Esophagus squamous epithelium (tissue), 5 donors: ENCODE results near the gene SMOC1. TPM values are rescaled to one million over a fixed set of nuclear protein-coding genes. Genes with fewer than 3 reads are reported as not detected.

Experiments
- DNase-seq: peaks from one replicate; lab custom pipeline; 2025; lab: John Stamatoyannopoulos, UW
- H3K27ac ChIP-seq, 4 donors: fragments of 200-600 bp; sonication (generic); one replicate each; pipeline ENCODE4 v1.5.1; 2016 to 2019; ENCODE audit warnings: mild to moderate bottlenecking in 1 of 4
- H3K27me3 ChIP-seq, 4 donors: fragments of 200-600 bp; sonication (generic); 1 replicate in 3 of 4; 2 replicates in 1 of 4; pipeline versions ENCODE4 v1.5.1 to v1.6.0; 2017 to 2021; ENCODE audit warnings: antibody characterized with exemption in 1 of 4
- H3K36me3 ChIP-seq, 3 donors: fragments of 200-600 bp; sonication (generic); one replicate each; pipeline ENCODE4 v1.5.1; 2016 to 2019
- H3K4me1 ChIP-seq, 3 donors: fragments of 200-600 bp; sonication (generic); one replicate each; pipeline ENCODE4 v1.5.1; 2017 to 2019
- H3K4me3 ChIP-seq, 4 donors: fragments of 200-600 bp; sonication (generic); 1 replicate in 3 of 4; 2 replicates in 1 of 4; pipeline ENCODE4 v1.5.1; 2016 to 2019; ENCODE audit warnings: mild to moderate bottlenecking in 2 of 4, moderate library complexity in 1 of 4
- H3K9me3 ChIP-seq, 3 donors: fragments of 200-600 bp; sonication (generic); one replicate each; pipeline ENCODE4 v1.5.1; 2016 to 2019
- POLR2A ChIP-seq, 4 donors: fragments of 450-650 bp; IDR thresholded peaks; one replicate each; pipeline ENCODE4 v1.6.1; 2017; ENCODE audit warnings: antibody characterized with exemption in 4 of 4, mild to moderate bottlenecking in 4 of 4, moderate library complexity in 3 of 4
- WGBS, 2 donors: methylation state at CpG; one replicate each; pipeline ENCODE4 v1.1.5; 2018; 5-methylcytosine and 5-hydroxymethylcytosine counted together
- intact Hi-C: fragments of 100-400 bp; cut with DNase I; formaldehyde crosslinking; loops from one replicate; pipeline ENCODE4 v1.15.0; 2022
- total RNA-seq, 4 donors: library from RNA; depleted of rRNA; stranded (reverse); fragments of >200 nt; gene quantifications; one replicate each; pipeline ENCODE4 v1.1.0, GENCODE V29; 2016
- TF ChIP-seq, protein P1 (sequence below), 6 experiments: fragments of 450-650 bp in 4 of 6; fragments of 200-600 bp in 2 of 6; sonication (generic) in 2 of 6; IDR thresholded peaks; one replicate each; pipeline ENCODE4 v1.5.1; 2016 to 2019; ENCODE audit warnings: antibody characterized with exemption in 6 of 6, mild to moderate bottlenecking in 4 of 6, moderate library complexity in 4 of 6
- donor health status: DM: yes; HTN: yes; CAD: no.

The SMOC1 gene
- total RNA-seq, 4 donors from 2014 or later: 1.1 TPM; not detected in 3

DNA sequence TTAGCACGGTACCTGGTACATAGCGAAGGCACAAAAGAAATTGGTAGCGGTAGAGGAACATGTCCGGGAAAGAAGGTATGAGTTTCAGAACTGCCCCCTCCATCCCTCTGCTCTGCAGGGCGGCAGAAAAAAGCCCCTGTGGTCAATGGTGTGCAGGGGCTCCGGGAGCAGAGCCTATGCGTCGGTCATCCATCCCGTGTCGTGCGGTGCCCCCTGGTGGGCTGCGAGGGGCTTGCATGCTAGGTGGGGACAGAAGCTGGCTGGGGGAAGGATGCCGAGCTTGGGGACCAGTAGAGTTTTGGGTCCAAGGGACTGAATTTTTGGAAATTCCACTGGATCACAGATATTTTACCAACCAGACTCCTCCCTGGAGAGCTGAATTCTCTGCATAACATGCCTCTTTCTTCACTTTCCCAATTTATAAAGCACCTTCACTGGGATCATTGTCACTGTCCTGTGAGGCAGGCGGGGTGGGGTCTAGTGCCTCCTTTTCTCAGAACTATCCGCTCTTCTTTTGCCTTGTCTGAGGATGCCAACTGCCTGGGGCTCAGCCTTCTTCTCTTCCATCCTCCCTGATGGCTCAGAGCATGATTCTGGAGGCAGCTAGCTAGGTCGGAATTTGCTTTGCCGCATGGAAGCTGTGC, 148.7 kb downstream of the SMOC1 start:
- intact Hi-C loops: loop anchor here (5.0 kb wide), 1 partner anchor 206 kb away; no protein-coding TSS in a partner anchor
- peaks cover 0 to 26% (median 0%) of the 10 kb centered on the region in 4 donors for H3K27me3 ChIP-seq
- TF ChIP-seq, protein P1, sequence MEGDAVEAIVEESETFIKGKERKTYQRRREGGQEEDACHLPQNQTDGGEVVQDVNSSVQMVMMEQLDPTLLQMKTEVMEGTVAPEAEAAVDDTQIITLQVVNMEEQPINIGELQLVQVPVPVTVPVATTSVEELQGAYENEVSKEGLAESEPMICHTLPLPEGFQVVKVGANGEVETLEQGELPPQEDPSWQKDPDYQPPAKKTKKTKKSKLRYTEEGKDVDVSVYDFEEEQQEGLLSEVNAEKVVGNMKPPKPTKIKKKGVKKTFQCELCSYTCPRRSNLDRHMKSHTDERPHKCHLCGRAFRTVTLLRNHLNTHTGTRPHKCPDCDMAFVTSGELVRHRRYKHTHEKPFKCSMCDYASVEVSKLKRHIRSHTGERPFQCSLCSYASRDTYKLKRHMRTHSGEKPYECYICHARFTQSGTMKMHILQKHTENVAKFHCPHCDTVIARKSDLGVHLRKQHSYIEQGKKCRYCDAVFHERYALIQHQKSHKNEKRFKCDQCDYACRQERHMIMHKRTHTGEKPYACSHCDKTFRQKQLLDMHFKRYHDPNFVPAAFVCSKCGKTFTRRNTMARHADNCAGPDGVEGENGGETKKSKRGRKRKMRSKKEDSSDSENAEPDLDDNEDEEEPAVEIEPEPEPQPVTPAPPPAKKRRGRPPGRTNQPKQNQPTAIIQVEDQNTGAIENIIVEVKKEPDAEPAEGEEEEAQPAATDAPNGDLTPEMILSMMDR (IDR thresholded peaks at IDR 0.05): peak; percentile 74 to 89 (median 80)
- no peak for TF ChIP-seq POLR2A (IDR thresholded peaks at IDR 0.05)
- 47 to 59% methylated on average over 10 to 14 of the region's 17 CpGs for WGBS, 2 donors
- H3K9me3 ChIP-seq: no peaks in the 10 kb centered on the region
- no peaks in the 10 kb centered on the region for H3K36me3 ChIP-seq
- H3K4me1 ChIP-seq: no peaks in the 10 kb centered on the region
- H3K27ac ChIP-seq: no peak overlapping the region
- no peak overlapping the region for H3K4me3 ChIP-seq
- DNase-seq: no peak

DNA sequence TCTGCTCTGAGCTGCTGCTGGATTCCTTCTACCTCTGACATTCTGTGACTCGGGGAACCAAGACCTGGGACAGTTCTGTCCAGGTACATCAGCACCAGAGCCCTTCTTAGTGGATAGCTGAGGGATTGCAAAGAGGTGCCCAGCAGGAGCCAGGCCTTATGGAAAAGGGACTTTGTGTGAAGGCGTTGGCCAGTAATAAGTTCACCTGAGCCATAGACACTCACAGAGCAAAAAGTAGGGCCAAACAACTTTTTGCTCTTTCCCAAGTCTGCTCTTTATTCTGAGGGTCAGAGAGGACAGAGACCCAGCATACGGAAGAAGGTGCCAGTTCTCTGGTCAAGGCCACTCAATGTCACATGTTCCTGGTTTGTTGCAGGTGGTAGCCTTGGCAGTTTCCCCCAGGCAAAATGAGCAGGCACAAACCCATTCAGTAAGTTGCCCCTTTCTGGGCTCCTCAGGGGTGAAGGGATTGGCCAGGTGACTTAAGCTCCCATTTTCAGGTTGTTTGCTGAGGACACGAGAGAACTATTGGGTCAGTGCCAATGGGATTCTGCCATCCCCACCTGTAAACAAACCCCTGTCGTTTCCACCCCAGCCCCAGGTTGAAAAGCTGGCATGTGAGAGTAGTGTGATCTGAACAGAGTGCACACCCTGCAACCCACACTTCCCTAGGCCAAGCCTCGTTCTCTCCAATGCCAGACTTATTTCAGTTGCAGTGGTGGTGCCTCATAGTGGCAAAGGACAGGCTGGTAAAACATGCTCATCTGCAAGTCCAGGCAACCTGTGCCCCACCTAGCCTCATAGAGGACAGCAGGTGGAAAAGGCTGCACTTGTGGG, 150.3 kb downstream of the SMOC1 start:
- intact Hi-C loops: loop anchor here (5.0 kb wide), 1 partner anchor 207 kb away; no protein-coding TSS in a partner anchor
- Histone ChIP-seq H3K9me3 (no peaks in the 10 kb centered on the region), H3K4me3 (no peak overlapping the region), H3K36me3 (no peaks in the 10 kb centered on the region), H3K27ac (no peak overlapping the region), H3K4me1 (no peaks in the 10 kb centered on the region), H3K27me3 (peaks cover 0 to 26% (median 0%) of the 10 kb centered on the region in 4 donors)
- no peak for TF ChIP-seq POLR2A (IDR thresholded peaks at IDR 0.05)
- TF ChIP-seq, protein P1 (IDR thresholded peaks at IDR 0.05): no peak
- DNase-seq: no peak
- 38 to 55% methylated on average over 5 of the region's 6 CpGs for WGBS, 2 donors

DNA sequence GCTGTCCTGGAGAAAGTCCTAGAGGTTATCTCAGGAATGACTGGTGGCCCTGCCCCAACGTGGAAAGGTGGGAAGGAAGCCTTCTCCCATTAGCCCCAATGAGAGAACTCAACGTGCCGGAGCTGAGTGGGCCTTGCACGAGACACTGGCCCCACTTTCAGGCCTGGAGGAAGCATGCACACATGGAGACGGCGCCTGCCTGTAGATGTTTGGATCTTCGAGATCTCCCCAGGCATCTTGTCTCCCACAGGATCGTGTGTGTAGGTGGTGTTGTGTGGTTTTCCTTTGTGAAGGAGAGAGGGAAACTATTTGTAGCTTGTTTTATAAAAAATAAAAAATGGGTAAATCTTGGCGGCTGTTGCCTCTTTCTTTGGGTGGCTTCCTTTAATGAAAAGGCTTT, 152.8 kb downstream of the SMOC1 start:
- intact Hi-C loops: no loop called here
- TF ChIP-seq POLR2A (IDR thresholded peaks at IDR 0.05): no peak
- TF ChIP-seq, protein P1 (IDR thresholded peaks at IDR 0.05): no peak
- Histone ChIP-seq H3K36me3 (no peaks in the 10 kb centered on the region), H3K9me3 (no peaks in the 10 kb centered on the region), H3K4me1 (no peaks in the 10 kb centered on the region), H3K27me3 (peaks cover 0 to 25% (median 0%) of the 10 kb centered on the region in 4 donors), H3K4me3 (no peak overlapping the region), H3K27ac (no peak overlapping the region)
- WGBS, 2 donors: 53 to 56% methylated on average over 5 to 8 of the region's 9 CpGs
- no peak for DNase-seq

DNA sequence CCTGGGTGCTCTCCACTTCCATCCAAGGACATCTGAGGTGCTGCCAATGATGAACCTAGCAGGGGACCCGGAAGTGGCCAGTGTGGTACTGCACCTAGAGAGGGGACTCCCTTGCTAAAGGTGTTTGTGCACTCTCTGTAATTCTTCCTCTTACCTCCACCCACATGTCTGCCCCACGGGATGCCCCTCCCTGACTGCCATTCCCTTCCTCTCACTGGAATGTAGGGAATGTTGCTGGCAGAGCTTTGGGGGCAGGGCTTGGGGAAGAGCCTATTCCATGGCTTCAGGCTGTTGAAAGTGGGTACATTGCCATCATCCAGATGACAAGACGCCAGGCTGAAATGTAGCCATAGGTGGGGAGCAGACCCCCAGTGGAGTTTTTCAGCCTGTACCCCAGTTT, 153.2 kb downstream of the SMOC1 start:
- no peaks in the 10 kb centered on the region for H3K36me3 ChIP-seq
- intact Hi-C loops: no loop called here
- H3K4me1 ChIP-seq: no peaks in the 10 kb centered on the region
- WGBS, 2 donors: 31 to 38% methylated on average over 3 of the region's 3 CpGs
- no peak for TF ChIP-seq POLR2A (IDR thresholded peaks at IDR 0.05)
- TF ChIP-seq, protein P1 (IDR thresholded peaks at IDR 0.05): no peak
- H3K27ac ChIP-seq: no peak overlapping the region
- H3K27me3 ChIP-seq: peaks cover 0 to 21% (median 0%) of the 10 kb centered on the region in 4 donors
- no peak for DNase-seq
- no peaks in the 10 kb centered on the region for H3K9me3 ChIP-seq
- H3K4me3 ChIP-seq: no peak overlapping the region

DNA sequence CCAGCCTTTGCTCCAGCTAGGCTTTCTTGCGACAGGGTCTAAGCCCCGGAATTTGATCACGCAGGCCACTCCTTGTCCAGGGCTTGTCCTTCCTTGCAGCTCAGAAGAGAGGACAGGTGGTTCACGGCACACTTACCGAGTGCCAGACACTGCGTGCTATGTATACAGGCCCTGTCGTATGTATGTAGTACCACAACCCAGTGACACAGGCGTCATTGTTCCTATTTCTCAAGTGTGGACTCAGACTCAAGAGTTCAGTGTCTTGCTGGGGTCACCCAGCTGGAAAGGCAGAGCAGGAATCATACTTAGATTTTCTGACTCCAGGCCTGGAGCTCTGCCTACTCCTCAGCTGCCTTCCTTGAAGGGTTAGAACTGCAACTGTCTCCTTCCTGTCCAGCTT, 153.9 kb downstream of the SMOC1 start:
- H3K27ac ChIP-seq: no peak overlapping the region
- H3K9me3 ChIP-seq: no peaks in the 10 kb centered on the region
- TF ChIP-seq, protein P1 (IDR thresholded peaks at IDR 0.05): no peak
- no peak for TF ChIP-seq POLR2A (IDR thresholded peaks at IDR 0.05)
- WGBS, 2 donors: 79 to 86% methylated on average over 6 to 8 of the region's 8 CpGs
- no peak overlapping the region for H3K4me3 ChIP-seq
- no peaks in the 10 kb centered on the region for H3K36me3 ChIP-seq
- H3K27me3 ChIP-seq: peaks cover 0 to 17% (median 0%) of the 10 kb centered on the region in 4 donors
- DNase-seq: no peak
- H3K4me1 ChIP-seq: no peaks in the 10 kb centered on the region
- intact Hi-C loops: no loop called here
